Activated T-cell treated with anti-CD3 and anti-CD28 coated beads for 24 hours (primary cell): ENCODE measurements around the gene FARS2.

Source experiments
- DNase-seq: peaks from one replicate; pipeline ENCODE4 v3.0.0-alpha.2; 2020; ENCODE audit warnings: low read depth

Gene FARS2

DNA sequence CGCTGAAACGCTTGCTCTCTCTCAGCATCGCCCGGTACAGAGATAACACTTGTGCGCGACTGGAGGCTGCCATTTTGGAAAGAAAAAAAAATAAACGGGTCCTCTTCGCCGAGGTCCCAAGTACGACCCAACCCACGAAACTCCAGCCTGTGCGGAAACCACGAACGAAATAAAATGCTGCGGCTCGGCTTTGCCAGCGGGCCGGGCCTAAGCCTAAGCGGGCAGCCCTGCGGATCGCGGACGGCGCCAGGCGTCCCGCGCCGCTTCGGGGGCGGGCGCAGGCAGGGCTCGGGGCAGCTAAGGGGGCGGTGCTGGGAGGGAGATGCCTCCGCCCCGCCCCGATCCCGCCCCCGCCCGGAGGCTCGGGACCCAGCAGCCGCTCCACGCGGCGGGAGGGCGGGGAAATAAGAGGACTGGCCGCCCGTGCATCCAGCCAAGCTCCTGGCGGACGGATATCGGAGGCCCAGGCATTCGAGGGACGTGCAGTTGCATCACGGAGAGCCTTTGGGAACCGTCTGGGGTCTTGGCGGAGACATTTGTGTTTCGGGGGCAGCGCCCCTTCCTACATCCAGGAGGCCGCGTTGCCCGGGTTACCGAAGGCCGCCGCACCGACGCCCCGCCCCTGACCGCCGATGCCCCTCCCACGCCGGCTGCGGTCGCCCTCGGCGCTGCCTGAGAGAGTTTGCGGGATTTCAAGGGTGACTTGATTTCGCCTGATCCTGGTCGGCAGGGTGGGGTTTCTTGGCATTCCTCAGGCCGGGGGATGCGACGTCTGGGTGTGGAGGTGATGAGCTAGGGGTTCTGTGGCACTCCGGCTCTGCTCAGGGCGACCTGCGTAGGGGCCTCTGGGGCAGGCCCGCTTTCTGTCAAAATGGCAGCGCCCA, at the start of gene FARS2, which contains the start of gene LYRM4:
Gene FARS2, plus strand, starts transcription at position 853 of the 884 bp plus-strand sequence.
Gene LYRM4, minus strand, starts transcription at position 290 of the 884 bp plus-strand sequence. Its CDS starts 217 bp downstream, at position 73.
- peak; percentile 85 for DNase-seq

DNA sequence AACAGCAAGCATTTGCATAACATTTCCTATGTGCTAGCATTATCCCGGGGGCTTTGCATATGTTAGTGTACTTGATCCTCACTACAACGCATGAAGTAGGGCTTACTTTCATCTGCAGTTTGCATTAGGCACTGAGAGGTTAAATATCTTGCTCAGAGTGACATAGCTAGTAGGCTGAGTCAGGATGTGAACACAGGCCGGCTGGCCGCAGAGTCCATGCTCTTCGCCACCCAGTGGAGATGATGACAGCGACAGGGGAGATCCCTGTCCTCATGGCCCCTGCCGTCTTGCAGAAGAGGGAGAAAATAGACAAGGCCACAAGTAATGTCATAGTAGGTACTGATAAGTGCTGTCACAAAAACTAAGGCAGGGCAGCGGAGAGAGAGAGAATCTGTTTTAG, 47.5 kb upstream of the FARS2 start:
- DNase-seq = no peak

DNA sequence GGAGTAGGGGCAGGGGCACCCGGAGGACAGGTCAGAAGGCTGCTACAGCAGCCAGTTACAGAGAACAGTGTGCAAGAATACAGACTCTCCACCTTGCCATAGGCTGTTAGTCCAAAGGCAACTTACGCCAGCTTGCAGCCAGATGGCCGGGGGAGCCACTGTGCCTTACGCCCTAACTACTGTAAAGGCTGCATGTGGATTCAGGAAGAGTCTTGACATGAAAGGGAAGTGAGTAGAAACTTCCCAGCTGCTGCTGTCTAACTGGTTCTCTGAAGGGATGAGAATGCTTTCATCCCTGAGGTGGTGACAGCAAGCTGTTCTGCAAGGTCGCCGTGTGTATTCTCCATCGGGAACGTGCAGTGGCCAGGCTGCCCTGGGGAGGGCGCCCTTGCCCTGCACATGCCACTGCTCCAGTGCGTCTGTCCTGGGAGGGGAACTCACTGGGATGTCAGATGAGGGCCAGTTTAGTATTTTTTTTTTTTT, 46.7 kb upstream of the FARS2 start:
- DNase-seq = no peak

DNA sequence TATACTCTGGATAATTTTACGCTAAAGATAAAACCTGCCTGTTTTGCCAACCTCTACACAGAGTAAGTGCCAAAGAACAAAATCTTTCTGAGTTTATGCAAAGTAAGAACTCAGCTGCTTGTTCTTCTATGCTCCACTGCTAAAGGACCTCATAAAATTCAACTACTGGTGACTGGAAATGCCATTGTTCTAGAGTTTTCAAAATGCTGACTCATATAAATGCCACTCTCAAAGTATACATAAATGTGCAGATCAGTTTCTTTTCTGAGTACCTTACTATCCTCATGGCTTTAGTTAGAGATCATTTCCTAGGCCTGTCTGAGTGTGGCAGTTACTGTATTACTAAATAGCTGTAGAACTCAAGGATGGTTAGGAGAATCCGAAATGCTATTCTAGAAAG, 46.2 kb upstream of the FARS2 start:
- DNase-seq = no peak

DNA sequence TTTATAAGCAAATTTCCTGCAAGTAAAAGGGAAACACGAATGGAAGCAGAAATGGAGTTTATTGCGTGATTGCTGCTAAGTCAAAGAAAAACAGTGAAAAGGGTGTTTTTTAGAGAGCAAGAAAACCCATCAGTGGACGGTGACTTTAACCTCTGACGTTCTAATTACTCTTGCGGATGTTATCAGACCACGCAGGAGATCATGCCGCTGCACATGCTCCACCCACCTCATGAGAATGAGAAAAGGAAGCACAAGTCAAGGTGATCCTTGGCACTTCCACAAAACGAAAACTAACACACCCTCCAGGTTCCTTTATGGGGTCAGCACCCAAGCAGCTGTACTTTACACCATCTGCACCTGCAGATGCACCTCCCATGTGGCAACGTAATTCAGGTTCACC, 45.5 kb upstream of the FARS2 start:
- no peak for DNase-seq

DNA sequence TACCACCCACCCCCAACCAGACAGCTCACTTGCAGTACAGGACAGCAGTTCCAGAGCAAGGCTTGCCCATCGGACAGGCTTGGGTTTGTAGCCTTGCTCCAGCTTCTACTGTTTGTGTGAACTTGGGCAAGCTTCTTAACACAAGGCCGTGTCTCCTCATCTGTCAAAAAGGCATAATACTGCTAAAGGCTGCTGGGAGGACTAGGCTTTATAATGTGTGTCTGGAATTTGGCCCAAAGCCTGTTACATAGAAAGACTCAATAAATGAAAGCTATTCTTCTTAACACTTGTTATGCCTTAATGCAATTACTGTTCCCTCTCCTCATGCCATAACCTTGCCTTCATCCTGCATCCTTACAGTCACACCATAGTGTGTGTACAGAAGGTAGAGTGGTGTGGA, 44.0 kb upstream of the FARS2 start:
- DNase-seq = no peak

DNA sequence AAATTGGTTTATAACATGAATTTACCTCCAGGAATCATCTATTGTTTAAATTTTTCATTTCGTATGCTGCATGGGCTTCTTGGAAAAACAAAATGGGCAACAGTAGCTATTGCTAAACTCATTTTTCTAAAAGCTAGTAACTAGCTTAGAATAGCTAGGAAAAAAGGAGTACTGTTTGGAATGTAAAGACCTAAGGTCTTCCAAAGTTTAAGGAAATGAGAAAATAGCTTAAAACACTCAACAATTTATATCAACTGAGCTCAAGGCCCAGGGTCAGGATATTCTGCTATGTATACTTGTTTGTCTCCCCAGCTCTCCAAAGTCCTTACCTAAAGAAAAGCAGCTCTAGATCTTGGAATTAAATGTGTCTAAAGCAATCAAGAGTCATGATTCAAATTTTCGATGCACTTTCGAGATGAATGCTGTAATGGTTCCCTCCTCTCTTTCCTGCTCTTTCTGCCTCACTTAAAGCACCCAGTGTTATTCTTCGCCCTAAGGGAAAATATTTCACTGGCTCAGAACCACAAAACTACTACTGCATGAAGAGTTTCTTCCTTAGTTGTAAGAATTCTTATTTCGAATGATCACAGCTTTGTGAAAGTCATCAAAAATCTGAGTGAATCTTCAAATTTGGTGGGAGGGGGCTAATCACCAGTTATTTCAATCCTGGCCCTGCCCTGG, 42.2 kb upstream of the FARS2 start:
- no peak for DNase-seq

DNA sequence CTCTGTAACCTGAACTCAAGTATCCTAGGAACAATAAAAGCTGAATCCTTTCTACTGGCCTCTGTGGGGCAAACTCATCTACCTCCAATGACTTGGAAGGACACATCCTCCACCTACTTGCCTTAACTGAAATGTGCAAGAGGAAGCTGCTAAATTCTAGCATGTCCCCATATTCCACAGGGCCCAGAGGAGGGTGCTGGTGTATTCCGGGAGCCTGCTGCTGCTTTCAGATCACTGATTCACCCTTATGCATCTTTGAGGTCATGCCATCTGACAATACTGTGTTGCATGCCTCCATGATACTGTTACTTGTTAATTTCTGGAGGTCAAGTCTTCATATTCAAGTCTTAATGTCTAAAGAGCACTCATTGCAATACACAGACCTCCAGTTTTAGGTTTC, 40.9 kb upstream of the FARS2 start:
- DNase-seq = no peak

DNA sequence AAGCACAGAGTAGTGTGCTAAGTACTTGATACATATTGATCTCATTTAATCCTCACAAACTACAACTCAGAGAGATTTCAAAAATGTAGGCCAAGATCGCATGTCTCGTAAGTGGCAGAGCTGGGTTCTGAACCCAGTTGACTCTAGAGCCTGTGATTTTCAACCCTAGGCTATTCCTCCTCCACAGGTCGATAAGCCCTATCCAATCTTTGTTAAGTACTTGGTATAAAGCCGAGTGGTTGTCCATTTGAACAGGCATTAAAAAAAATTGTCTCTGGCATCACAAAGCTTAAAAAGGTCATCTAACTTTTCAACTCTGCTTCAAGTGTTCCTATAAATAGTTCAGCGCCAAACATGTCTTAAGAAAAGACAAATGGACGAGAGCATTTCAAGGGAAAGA, 38.0 kb upstream of the FARS2 start:
- no peak for DNase-seq

DNA sequence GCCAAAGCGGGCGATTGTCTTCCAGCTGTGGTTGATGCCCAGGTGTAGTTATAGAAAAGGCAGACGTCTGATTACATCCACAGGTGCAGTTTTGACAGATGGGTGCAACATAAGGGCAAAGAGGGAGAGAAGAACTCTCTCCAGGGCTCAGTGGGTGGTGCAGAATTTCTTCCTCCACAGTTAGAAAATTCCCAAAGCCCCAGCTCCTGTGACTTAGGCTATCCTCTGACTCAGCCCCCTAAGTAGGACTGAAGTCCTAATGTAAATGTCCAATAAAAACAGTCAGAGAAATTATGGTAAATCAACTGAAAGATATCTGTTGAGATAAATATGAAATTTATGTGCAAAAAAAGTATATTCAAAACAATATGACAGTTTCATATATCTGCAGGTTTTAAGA, 32.0 kb upstream of the FARS2 start:
- no peak for DNase-seq

DNA sequence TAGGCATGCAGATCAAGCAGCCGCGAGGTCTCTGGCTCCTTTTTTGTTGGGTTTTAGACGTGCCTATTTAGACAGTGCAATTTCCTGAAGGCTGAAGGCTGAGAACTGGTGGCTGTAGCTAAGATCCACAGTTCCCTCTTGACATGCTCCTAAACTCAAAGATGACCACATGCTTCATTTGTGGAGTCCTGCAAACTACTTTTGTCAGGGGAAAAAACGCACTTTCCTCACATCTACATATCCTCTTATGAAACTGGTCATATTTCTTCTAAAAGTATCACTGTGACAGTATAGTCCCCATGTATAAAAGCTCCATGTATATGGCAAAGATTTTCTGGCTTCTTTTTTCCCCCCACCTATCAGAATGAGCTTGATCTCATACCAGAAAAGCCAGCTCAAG, 31.2 kb upstream of the FARS2 start:
- no peak for DNase-seq

DNA sequence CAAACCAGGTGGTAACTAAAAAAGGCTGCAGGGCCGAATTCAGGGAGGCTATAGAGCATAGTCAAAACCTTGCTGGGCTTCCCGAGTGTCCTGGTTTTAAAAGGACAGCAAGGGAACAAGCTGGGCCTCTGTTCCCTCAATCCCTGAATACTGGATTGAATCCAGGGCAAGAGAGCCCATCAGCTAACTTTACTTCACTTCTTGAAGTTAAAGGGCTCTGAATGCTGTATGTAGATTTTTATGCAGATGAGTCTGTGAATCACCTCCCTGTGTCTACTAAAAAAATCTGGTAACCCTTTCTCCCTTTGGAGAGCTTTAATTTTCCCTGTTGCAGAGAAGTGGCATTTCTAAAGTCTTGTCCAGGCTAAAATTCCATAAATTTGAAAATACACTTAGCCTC, 30.0 kb upstream of the FARS2 start:
- DNase-seq = no peak

DNA sequence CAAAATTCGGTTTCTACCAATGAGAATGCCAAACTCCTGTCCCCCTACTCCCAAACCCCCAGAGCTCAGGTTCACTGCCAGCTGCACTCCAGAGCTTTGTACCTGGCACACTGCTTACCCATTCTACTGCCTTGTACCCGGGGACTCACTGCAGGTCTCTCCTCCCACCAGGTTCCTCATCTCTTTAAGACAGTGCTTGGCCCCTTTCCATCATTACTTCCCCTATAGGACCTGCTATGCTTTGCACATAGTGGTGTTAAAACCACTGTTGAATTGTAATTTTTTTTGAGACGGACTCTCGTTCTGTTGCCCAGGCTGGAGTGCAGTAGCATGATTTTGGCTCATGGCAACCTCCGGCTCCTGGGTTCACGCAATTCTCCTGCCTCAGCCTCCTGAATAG, 26.4 kb upstream of the FARS2 start:
- DNase-seq = no peak

DNA sequence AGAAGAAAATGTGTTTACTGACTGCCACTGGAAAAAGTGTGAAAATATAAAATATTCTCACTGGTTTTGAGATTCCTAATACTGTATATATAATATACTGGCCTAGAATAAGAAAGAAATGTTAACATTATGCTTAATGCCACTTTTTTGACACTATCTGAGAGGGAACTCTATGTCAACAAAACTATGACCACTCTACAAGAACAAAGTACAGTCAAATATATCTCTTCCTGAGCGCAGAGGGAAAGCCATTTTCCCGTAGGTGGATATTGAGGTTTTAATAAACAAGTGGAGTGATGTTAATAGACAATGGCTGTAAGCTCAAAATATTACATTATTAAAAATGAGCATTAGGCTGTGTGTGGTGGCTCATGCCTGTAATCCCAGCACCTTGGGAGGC, 25.5 kb upstream of the FARS2 start:
- no peak for DNase-seq

DNA sequence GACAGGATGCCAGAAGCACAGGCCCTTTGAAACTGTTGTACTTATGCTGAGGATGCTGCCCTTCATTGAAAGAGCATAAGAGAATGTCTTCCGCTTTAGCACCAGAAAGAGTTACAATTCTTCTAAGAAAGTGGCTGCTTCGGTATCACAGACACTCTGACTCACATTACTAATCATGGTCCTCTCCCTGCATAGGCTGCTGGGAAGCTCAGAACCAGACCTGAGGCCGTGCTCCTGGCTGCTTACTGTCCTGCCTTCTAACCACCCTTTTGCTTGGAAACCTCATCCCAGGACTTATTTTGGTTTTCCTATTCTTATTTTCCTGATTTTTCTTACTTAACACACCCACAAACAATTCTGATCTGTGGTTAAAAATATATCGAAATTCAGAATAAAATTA, 23.5 kb upstream of the FARS2 start:
- DNase-seq = no peak

DNA sequence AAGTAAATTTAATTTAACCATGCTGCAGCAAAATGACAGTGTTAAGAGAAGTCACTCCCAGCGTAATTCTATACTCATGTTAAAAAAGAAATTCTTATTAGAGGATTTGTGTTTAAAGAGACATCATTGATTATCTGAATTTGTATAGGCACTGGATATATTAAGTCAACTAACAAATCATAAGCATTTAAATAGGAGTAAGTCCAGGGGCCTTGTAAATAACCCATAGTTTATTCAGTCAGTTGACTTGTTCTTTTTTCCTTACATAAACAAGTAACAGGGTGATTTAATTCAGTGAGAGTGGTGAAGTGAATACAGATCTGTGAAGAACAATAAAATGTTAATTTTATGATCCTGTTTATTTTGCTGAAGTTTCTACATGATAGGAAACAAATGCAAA, 23.0 kb upstream of the FARS2 start:
- DNase-seq = no peak

DNA sequence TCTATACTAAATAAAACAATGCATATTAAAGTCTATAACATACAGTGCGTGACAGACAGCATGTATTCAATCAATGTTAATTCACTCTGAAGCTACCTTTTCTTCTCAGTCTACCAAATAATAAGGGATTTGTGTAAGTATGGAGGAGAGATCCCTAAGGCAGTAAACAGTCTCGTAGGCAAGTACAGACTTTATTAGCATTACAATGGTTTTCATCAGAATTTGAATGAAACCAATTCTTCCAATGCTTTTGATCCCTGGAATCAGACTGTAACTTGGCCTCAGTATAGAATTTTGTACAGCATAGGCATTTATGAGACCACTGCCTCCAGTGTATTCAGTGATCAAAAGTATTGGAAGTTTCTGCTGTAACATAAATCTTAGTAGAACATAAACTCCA, 20.1 kb upstream of the FARS2 start:
- DNase-seq = no peak

DNA sequence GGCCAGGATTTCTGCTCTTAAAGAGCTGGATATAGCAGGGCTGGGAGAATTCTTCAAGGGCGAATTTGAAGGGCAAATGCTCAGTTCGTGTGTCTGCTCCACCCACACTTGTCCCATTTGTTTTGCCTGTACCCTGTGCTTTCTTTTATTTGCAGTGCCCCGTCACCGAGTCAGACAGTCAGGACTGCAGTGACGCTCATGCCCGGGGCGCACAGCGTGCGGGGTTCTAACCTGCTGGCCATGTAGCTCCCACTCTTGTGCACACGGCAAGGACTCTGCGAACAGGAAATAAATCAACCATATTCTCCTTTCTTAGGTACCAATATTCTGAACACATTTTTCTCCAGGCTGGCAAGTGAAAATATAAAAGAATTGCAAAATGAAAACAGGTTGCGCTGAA, 18.2 kb upstream of the FARS2 start:
- DNase-seq = no peak

DNA sequence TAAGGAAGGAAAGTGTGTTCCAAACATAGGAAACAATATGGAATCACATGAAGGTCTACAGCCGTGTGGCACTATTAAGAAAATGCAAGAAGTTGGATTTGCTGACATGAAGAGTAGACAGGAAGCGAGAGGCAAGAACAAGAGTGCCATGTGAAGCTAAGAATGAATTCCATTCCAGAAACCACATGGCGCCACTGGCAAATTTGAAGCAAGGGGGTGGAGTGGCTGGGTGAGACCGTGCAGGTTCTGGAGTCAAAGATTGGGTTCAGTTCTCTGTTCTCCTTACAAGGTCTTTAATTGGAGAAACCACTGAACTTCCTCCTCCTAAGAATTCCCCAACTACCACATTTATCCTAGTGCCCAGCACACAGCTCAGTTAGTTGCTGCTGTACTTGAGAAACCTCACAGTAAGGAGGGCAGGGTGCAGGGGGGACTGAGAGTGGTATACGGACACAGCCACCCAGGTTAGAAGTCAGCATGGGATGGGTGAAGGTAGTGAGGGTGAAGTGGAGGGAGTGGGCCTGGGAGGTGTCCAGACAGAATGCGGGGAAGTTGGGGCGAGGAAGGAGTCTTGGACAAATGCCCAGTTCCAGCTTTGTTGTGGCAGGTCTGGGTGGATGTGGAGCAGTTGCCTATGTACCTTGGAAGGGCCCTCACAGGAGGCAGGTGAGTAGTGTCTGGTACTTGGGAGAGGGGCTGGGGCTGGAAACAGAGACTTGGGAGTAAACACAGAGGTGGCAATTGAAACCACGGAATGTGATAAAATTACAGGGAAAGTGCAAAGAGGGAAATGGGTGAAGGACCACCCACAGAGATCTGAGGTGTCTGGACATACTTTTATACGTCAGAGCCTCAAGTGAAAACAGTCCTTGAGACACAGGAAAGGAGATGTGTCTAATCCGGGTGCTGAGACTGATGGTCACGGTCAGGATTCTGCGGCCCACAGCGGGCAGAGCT, 14.9 kb upstream of the FARS2 start:
- no peak for DNase-seq

DNA sequence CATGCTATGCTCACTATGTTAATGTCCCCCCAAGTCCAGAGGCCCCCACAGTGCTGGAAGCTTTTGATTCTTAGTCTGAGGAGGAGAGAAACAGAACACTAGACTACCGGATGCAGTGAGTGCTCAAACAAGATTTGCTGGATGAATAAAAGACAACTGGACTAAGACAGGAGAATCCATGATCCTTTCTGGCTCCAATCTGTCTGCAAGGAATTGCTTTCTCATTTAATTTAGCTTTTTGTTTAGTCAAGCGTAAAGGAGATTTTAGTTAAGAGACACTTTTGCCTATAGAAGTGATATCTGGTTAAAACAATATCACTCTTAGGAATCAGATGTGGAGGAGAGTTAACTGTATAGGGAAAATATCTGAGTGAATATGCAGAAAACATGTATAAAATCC, 14.1 kb upstream of the FARS2 start:
- no peak for DNase-seq

DNA sequence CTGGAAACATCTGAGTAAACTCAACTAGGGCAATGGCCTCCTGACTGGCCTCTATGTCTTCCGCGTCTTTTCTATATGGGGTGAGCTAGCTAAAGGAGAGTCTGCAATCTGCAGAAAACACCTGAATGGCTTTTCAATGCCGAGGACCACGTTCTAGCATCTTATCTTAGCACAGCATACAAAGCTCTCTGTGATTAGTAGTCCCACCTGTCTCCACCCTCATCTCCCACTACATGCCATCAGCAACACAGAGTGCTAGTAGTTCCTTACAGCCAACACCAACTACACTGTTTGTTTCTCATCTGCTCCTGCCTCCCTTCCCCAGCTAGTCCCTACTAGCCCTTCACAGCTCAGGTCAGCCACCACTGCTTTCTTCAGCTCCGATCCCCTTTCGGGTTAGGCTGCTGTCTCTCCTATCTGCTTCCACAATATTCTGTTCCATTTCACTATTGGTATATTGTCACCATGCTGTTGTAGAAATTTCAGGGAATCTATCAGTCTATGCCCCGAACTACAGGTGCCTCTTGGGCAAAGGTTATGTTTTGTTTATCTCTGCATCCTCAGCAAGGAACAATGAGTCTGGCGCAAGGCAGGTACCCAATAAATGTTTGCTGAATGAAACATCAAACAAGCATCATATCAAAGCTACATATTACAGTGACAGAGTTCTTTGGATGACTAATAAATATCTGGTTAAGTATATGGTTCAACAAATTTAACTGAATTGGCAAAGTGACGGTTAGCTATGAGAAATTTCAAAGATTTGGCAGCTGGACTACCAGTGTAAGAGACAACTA, 12.8 kb upstream of the FARS2 start:
- no peak for DNase-seq
